Astrocyte (in vitro differentiated cells and primary cell): Measurements from ENCODE around the gene ZFHX3.

ENCODE experiments used
- EZH2 ChIP-seq: IDR thresholded peaks from 2 replicates; pipeline ENCODE4 v1.6.1; 2012; ENCODE audit warnings: mild to moderate bottlenecking, low read length, inconsistent platforms; ENCODE audit not compliant: insufficient read depth
- TF ChIP-seq, protein P1 (sequence below): IDR thresholded peaks from 2 replicates; pipeline ENCODE4 v1.5.1; 2011; ENCODE audit warnings: low read depth, mild to moderate bottlenecking, inconsistent platforms, low read length, moderate library complexity; ENCODE audit not compliant: insufficient read depth

DNA sequence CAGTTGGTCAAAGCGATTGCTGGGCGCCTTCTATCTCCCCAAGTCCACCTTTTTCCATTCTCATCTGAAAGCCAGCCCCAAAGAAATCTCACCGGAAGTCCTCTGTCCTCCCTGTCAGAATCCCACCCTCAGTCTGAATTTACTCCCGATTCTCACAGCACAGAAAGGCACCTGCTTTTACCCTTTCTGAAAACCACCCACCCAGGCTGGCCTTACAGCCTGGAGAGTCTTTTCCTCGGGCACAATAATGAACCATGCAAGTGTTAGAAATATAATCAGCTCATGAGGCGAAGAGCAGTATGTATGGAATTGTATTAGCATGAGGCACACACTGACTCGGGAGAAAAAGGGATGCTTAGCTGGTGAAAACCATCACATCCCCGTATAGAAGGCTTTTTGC lies 1.2 kb upstream of the ZFHX3 start:
- TF ChIP-seq, protein P1, sequence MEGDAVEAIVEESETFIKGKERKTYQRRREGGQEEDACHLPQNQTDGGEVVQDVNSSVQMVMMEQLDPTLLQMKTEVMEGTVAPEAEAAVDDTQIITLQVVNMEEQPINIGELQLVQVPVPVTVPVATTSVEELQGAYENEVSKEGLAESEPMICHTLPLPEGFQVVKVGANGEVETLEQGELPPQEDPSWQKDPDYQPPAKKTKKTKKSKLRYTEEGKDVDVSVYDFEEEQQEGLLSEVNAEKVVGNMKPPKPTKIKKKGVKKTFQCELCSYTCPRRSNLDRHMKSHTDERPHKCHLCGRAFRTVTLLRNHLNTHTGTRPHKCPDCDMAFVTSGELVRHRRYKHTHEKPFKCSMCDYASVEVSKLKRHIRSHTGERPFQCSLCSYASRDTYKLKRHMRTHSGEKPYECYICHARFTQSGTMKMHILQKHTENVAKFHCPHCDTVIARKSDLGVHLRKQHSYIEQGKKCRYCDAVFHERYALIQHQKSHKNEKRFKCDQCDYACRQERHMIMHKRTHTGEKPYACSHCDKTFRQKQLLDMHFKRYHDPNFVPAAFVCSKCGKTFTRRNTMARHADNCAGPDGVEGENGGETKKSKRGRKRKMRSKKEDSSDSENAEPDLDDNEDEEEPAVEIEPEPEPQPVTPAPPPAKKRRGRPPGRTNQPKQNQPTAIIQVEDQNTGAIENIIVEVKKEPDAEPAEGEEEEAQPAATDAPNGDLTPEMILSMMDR: no peak
- TF ChIP-seq EZH2: no peak
